ENCODE measurements around the gene DYNC1I2.

The DYNC1I2 gene

DNA sequence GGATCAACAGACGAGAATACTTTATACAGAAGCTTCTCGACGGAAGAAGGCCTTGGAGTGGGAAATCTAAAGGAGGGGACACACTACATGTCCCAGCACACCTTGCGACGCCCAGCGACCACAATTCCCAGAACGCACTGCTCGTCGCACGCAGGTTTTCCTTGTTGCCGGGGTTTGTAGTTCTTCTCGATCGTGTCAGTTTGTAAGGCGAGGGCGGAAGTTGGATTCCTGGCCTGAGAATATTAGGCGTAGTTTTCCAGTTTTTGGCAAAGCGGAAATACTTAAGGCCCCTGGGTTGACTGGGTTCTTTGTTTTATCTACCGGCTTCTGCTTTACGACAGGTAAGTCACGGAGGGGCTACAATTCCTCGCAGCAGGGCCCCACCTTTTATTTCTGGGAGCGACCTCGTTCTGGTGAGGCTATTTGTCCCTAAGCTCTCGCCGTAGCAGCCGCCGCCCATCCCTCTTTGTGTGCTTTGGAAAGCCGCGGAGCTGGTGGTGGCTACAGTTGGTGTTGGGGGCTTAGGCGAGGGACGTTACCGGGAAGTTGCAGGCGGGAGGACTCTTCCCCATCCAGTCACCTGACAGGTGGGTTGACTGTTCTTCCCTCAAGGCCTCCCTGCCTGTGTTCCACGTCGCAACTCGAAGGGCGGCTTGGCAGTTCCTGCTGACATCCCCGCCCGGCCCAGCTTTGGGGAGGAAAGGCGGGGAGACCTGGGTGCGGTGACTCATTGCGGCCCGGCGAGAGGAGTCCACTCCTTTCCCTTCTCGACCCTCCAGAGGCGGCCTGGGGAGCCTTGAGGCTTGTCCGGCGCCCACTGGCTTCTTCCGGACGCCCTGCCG lies at the start of gene DYNC1I2:
Gene DYNC1I2 (plus strand): TSS at position 183 of the 842 bp plus-strand sequence. CDS start 2,687 bp downstream, outside the sequence.
- H3K4me3 ChIP-seq (ENCODE audit: low read depth, low read length) = peak within 1 kb of the TSS; percentile 91

DNA sequence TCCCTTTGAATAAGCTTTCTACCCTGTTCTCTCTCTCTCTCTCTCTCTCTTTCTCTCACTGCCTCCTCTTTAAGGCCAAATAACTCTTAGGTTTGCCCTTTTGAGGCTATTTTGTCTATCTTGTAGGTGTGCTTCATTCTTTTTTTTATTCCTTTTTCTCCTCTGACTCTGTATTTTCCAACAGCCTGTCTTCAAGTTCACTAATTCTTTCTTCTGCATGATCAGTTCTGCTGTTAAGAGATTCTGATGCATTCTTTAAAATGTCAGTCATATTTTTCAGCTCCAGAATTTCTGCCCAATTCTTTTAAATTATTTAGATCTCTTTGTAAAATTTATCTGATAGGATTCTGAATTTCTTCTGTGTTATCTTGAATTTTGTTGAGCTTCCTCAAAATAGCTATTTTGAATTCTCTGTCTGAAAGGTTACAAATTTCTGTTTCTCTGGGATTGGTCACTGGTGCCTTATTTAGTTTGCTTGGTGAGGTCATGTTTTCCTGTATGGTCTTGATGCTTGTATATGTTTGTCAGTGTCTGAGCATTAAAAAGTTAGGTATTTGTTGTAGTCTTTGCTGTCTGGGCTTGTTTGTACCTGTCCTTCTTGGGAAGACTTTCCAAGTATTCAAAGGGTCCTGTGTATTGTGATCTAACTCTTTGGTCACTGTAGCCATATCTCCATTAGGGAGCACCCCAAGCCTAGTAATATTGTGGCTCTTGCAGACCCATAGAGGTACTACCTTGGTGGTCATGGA lies 35.4 kb upstream of the DYNC1I2 start:
- no peak overlapping the region for H3K4me3 ChIP-seq (ENCODE audit: low read depth, low read length)

- no peak overlapping the region for H3K4me3 ChIP-seq (ENCODE audit: low read depth, low read length)
Measured at GRCh38 chr2:171652416-171652785, 34.9 kb upstream of the DYNC1I2 start.

DNA sequence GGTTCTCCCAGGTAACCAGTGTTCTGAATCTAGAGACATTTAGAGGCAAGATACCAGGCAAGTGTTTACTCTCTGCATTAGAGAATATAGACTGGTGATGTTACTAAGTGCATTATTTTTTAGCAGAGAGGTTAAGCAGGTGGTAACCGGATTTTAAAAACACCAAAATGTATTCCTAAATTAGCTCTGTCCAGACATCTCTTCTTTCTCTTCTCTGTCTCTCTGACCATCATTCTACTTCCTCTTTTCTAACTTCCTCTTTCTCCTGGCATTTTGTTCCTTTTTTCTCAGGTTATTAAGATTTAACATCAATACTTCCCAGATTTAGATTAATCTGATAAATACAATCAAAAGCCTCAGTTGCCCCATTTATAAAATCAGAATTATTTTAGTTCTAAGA lies 31.7 kb upstream of the DYNC1I2 start:
- H3K4me3 ChIP-seq (ENCODE audit: low read depth, low read length) = no peak overlapping the region

DNA sequence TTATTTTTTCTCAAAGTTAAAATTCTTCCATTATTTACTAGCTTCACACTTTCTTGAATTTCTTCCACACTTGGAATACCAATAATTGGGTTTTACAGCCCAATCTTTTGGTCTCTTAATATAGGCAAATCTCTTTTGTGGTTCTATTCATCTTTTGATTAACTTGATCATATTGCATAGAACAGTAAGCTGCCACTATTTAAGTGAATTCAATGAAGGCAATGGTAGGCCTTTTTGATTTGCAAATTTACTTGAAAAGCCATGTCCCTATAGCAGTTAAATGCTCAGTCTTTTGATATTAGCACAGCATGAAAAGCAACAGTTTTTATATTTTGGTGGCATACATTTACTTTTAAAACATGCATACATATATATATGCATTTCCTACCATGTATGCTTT lies 20.2 kb upstream of the DYNC1I2 start:
- no peak overlapping the region for H3K4me3 ChIP-seq (ENCODE audit: low read depth, low read length)

DNA sequence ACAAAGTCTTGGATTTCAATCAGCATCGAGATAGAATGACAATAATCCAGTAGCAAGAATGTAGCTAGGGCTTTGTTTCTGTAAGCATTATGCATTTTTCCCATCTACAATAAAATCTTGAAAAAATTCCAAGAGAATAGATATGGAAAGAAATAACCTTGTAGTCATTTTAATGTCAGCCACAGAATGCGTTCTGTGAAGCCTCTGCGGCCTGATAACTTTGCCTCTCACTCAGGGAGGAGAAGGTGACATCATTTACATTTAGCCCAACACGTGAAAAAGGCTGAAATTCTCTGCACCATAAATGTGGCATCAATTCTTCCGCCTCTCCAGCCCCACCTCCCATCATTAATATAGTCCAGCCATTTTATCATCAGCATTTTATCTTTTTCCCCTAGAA lies 19.1 kb upstream of the DYNC1I2 start:
- no peak overlapping the region for H3K4me3 ChIP-seq (ENCODE audit: low read depth, low read length)

GRCh38 chr2:171669121-171669520 lies 18.1 kb upstream of the DYNC1I2 start:
- H3K4me3 ChIP-seq (ENCODE audit: low read depth, low read length) = no peak overlapping the region

DNA sequence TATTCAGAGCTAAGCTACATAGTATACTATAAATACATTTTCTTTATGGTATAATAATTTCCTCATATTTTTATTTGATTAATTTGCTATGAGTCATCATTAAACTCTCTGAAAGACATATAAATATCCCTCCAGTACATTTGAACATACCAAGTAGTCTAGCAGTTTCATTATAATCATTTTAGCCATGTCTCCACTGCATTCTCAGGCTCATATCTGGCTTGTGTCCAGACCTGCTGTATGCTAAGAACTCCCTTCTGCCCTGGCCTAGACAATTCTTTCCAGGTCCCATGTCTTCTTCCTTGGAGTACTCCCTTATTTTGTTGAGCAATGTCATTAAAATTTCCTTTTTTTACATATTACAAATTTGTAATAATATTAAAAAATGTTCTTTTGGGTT lies 16.6 kb upstream of the DYNC1I2 start:
- no peak overlapping the region for H3K4me3 ChIP-seq (ENCODE audit: low read depth, low read length)

- no peak overlapping the region for H3K4me3 ChIP-seq (ENCODE audit: low read depth, low read length)
Measured at GRCh38 chr2:171671867-171672266, 15.4 kb upstream of the DYNC1I2 start.

DNA sequence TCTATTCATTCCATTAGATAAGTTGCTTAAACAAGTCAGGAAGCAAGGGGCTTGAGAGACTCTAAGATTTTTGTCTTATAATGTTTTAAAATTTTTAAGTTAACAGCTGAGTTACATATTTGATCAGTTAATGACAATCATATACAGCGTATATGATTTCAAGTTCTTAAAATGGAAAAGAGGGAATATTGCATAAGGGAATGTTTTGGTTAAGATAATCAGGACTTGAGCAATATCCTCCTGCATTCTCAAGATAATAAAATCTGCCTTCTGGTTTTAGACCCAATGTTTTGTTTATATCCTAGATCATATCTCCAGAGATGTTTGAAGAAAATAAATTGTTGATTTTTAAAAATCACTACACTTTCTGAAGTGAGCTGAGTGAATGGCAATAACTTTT lies 13.4 kb upstream of the DYNC1I2 start:
- no peak overlapping the region for H3K4me3 ChIP-seq (ENCODE audit: low read depth, low read length)

DNA sequence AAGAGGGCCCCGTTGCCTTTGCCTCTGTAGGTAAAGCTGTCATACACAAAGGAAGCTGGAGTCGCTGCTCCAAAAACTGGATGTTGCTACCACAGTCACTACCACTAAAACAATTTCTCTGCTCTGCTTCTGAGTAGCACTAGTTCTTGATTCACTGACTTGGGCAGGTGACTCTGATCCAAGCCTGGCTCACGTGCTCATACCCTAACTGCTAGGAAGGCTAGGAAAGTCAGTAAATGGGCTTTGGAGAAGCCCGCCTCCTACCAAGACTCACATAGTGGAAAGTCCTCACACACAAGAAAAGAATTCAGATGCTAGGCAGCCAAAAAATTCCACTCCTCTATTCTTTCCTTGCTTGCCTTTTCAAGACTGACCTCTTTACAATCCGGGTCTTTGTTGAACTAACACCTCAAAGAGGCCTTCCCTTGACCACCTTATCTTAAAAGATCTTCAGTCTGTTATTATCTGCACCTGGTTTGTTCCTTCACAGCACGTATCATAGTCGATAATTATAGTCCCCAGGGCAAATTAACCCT lies 11.4 kb upstream of the DYNC1I2 start:
- no peak overlapping the region for H3K4me3 ChIP-seq (ENCODE audit: low read depth, low read length)

DNA sequence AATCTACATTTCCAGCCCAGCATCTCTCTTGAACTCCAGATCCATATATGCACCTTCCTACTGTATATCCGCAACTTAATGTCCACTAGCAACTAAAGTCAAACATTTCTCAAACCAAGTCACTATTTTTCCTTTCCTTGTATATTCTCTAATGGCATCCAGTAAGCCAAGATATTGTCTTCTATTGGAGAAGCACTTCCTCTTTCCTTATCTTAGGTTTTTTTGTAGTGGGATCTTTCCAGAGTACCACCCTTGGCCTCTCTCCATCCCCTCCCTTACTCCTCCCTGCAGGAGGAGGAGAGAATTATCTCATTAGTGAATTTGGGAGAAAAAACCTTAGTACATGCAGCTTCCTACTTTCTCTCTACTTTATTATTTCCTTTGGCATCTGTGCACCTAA lies 8.7 kb upstream of the DYNC1I2 start:
- no peak overlapping the region for H3K4me3 ChIP-seq (ENCODE audit: low read depth, low read length)

- H3K4me3 ChIP-seq (ENCODE audit: low read depth, low read length) = peak overlapping the region; percentile 91
Measured at GRCh38 chr2:171688129-171688465, 828 bp downstream of the DYNC1I2 start.

DNA sequence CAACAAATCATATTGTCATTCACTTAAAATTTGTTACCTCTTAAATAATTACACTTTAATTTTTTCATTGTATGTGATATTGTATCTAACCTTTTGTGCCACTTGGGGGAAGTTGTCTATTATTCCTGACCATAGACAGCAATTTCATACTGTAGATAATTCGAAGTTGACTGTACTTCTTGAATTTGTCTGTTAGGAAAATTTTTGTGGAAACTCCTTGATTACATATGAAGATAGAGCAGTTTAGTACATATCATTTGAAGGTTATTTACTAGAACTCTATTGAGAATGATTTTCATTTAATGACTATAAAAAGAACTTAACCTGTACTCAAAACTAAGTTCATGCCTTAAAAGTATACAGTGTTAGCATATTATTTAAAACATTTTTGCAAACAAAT lies 5.1 kb downstream of the DYNC1I2 start:
- H3K4me3 ChIP-seq (ENCODE audit: low read depth, low read length) = no peak overlapping the region

GRCh38 chr2:171702781-171703556 lies 15.7 kb downstream of the DYNC1I2 start:
- no peak overlapping the region for H3K4me3 ChIP-seq (ENCODE audit: low read depth, low read length)

- H3K4me3 ChIP-seq (ENCODE audit: low read depth, low read length) = no peak overlapping the region
Measured at GRCh38 chr2:171703574-171704347, 16.5 kb downstream of the DYNC1I2 start.

- H3K4me3 ChIP-seq (ENCODE audit: low read depth, low read length) = no peak overlapping the region
Measured at GRCh38 chr2:171706152-171706803, 19.0 kb downstream of the DYNC1I2 start.

GRCh38 chr2:171707752-171708151 lies 20.5 kb downstream of the DYNC1I2 start:
- no peak overlapping the region for H3K4me3 ChIP-seq (ENCODE audit: low read depth, low read length)

- H3K4me3 ChIP-seq (ENCODE audit: low read depth, low read length) = no peak overlapping the region
Measured at GRCh38 chr2:171709011-171709685, 21.9 kb downstream of the DYNC1I2 start.

- H3K4me3 ChIP-seq (ENCODE audit: low read depth, low read length) = no peak overlapping the region
Measured at GRCh38 chr2:171711351-171711750, 24.1 kb downstream of the DYNC1I2 start.

Data from iPS-11a (cell line).